Lower leg skin (tissue), 3 donors: ENCODE results near the gene BICDL2.

Source experiments
- POLR2A ChIP-seq, 2 donors: fragments of 450-650 bp; IDR thresholded peaks; one replicate each; pipeline ENCODE4 v1.6.1; 2016 to 2017; ENCODE audit warnings: antibody characterized with exemption in 2 of 2, mild to moderate bottlenecking in 1 of 2, moderate library complexity in 1 of 2
- TF ChIP-seq, protein P1 (sequence below), 3 donors: fragments of 450-650 bp; IDR thresholded peaks; one replicate each; pipeline ENCODE4 v1.5.1; 2016; ENCODE audit warnings: antibody characterized with exemption in 3 of 3, mild to moderate bottlenecking in 3 of 3, moderate library complexity in 2 of 3

DNA sequence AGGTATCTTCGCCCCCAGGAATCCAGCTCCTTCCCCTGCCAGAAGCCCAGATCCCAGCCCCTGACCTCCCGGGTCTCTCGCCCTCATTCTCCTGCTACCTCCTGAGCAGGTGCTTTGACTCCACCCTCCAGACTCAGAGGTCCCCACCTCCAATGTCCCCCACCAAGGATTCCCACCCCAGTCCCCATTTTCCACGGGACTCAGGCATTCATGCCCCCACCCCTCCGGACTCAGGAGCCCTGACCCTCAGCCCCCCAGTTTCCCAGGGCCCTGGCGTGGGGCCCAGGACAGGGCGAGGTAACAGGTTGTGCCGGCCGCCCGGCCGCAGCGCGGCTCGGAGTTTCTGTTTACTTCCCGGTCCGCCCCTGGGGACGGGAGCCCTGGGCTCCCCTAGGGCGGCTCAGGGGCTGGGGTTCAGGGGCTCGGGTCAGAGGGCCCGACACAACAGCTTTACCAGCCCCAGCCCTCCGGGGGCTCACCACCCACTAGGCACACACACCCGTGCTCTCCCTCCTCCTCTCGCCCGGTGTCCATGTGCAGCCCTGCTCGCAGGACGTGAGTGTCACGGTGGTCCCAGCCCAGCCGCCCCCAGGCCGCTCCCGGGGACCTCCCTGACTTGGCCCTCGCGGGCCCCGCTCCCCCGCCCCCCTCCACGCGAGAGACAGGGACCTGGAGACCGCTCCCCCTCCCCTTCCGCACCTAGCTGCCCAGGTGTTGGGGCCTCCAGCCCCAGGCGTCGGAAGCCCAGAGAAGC is 595 bp downstream of the BICDL2 start:
- TF ChIP-seq, protein P1, sequence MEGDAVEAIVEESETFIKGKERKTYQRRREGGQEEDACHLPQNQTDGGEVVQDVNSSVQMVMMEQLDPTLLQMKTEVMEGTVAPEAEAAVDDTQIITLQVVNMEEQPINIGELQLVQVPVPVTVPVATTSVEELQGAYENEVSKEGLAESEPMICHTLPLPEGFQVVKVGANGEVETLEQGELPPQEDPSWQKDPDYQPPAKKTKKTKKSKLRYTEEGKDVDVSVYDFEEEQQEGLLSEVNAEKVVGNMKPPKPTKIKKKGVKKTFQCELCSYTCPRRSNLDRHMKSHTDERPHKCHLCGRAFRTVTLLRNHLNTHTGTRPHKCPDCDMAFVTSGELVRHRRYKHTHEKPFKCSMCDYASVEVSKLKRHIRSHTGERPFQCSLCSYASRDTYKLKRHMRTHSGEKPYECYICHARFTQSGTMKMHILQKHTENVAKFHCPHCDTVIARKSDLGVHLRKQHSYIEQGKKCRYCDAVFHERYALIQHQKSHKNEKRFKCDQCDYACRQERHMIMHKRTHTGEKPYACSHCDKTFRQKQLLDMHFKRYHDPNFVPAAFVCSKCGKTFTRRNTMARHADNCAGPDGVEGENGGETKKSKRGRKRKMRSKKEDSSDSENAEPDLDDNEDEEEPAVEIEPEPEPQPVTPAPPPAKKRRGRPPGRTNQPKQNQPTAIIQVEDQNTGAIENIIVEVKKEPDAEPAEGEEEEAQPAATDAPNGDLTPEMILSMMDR (IDR thresholded peaks at IDR 0.05): no peak
- no peak for TF ChIP-seq POLR2A (IDR thresholded peaks at IDR 0.05)
